ENCODE measurements around the gene F10.

Gene F10

DNA sequence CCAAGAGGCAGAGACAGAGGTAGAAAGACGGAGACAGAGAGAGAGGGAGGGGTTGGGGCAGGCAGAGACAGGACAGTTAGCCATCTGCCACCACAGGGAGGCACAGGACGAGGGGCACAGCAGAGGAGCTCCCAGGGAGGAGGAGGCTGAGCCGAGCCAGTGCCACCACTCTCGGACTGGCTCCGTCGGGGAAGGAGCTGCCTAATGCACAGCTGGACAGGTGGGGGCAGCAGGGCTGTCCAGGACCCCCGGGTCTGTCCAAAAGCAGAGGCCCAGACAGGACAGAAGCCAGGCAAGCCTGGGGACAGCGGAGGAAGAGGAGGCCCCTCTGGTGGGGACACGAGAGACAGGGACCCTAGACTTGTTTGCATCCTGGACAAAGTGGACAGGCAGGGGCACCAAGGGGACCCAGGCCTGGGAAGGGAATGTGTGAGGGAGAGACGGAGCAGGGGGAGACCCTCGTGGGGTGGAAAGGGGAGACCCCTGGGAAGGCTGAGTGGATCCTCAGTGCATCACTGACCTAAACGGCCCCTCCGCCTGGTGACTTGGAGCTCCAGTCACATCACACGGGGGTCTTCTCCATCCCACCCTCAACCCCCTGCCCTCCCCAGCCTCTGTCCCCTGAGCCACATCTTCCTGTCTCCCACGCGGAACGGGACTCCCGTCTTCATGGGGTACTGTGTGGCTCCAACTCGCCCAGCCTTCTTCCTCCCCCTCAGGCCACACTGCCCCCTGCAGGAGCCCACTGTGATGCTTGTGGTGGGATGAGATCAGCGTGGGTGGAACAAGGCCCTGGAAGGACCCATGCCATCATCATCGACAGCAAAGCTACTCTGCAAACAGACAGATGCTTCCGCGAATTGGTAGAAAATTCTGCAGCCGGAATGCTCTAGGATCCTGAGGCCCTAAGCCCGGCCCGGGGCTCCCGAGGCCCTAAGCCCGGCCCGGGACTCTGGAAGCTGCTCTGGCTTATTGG is 915 bp downstream of the F10 start:
- Histone ChIP-seq H3K36me3 (ENCODE audit: control insufficient read depth, low read depth, low read length) (no peaks in the 10 kb centered on the region), H3K9me3 (ENCODE audit: control insufficient read depth, low read depth, low read length) (no peaks in the 10 kb centered on the region), H3K27me3 (ENCODE audit: control insufficient read depth, insufficient read depth, low read length) (no peaks in the 10 kb centered on the region), H3K4me3 (ENCODE audit: low read length) (no peak overlapping the region), H3K27ac (ENCODE audit: low read length) (no peak overlapping the region), H3K4me1 (ENCODE audit: control insufficient read depth, low read depth, low read length) (peaks cover 7% of the 10 kb centered on the region), H3K9ac (ENCODE audit: low read length) (no peak overlapping the region)

DNA sequence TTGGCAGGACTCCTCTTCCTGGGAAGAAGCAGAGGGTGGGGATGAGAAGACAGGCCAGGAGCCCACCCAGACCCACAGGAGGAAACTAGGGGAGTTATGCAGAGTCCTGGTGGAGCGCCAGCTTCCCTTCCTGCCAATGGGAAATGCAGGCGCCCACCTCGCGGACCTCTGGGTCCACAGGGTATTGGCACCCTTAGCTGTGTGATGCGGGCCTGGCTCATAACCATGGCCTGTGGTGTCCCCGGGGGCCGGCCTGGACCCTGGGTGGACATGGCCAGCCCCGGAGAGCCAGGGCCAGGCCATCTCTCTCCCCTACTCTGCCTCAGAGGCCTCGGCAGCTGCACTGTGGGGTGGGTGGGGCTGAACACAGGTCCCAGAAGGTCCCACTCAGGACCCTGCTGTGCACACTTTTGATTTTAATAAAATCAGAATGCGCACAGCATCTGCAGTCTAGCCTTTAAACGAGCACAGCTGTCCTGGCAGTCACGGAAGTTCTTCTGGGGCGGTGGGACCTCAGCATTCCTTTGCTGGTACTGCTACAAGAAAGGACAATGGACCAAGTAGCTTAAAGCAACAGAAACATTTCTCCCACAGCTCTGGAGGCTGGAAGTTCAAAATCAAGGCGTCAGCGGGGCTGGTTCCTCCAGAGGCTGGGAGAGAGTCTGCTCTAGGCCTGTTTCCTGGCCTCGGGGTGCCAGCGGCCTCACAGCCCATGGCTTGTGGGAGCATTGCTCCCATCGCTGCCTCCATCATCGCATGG is 1.8 kb downstream of the F10 start:
- no peak overlapping the region for H3K9ac ChIP-seq (ENCODE audit: low read length)
- H3K27me3 ChIP-seq (ENCODE audit: control insufficient read depth, insufficient read depth, low read length), result no peaks in the 10 kb centered on the region

DNA sequence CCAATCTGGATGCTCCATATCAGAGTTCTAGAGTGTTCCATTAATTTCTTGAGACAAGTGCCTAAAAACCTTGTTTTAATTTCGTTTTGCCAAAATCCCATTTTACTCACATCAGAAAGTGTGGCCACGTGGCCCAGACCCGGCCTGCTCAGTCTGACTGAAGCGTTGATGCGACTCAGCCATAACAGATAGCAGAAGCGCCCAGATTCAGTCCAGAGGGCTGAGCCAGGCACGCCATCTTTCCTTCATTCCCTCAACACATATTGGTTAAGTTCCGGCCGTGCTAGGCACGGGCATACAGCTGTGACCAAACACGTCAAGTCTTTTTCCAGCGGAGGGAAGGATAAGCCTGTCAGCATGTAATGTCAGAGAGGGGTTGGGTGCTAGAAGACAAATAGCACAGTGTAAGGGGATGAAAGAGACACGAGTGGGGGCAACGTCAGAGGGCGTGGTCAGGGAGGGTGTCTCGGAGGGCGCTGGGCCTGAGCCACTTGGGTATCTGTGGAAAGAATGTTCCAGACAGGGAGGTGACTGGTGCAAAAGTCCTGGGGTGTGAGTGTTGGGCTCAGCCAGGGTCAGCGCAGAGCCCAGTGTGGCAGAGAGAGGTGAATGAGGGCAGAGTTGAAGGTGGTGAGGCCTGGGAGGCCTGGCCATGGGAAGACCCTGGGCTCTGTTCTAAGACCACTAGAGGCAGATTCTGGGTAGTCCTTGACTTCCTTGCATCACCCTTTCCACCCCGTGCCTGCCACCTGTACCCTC is 3.1 kb downstream of the F10 start:
- no peaks in the 10 kb centered on the region for H3K27me3 ChIP-seq (ENCODE audit: control insufficient read depth, insufficient read depth, low read length)
- H3K4me3 ChIP-seq (ENCODE audit: low read length), result no peak overlapping the region
- no peak overlapping the region for H3K27ac ChIP-seq (ENCODE audit: low read length)
- H3K9ac ChIP-seq (ENCODE audit: low read length), result no peak overlapping the region
- H3K36me3 ChIP-seq (ENCODE audit: control insufficient read depth, low read depth, low read length), result no peaks in the 10 kb centered on the region
- H3K4me1 ChIP-seq (ENCODE audit: control insufficient read depth, low read depth, low read length), result peaks cover 7% of the 10 kb centered on the region
- no peaks in the 10 kb centered on the region for H3K9me3 ChIP-seq (ENCODE audit: control insufficient read depth, low read depth, low read length)

More for the DNA sequence above, 1.8 kb downstream of the F10 start:
- H3K36me3 ChIP-seq (ENCODE audit: control insufficient read depth, low read depth, low read length), result no peaks in the 10 kb centered on the region
- H3K27ac ChIP-seq (ENCODE audit: low read length), result no peak overlapping the region
- H3K4me3 ChIP-seq (ENCODE audit: low read length), result no peak overlapping the region
- H3K4me1 ChIP-seq (ENCODE audit: control insufficient read depth, low read depth, low read length), result peaks cover 7% of the 10 kb centered on the region
- no peaks in the 10 kb centered on the region for H3K9me3 ChIP-seq (ENCODE audit: control insufficient read depth, low read depth, low read length)

DNA sequence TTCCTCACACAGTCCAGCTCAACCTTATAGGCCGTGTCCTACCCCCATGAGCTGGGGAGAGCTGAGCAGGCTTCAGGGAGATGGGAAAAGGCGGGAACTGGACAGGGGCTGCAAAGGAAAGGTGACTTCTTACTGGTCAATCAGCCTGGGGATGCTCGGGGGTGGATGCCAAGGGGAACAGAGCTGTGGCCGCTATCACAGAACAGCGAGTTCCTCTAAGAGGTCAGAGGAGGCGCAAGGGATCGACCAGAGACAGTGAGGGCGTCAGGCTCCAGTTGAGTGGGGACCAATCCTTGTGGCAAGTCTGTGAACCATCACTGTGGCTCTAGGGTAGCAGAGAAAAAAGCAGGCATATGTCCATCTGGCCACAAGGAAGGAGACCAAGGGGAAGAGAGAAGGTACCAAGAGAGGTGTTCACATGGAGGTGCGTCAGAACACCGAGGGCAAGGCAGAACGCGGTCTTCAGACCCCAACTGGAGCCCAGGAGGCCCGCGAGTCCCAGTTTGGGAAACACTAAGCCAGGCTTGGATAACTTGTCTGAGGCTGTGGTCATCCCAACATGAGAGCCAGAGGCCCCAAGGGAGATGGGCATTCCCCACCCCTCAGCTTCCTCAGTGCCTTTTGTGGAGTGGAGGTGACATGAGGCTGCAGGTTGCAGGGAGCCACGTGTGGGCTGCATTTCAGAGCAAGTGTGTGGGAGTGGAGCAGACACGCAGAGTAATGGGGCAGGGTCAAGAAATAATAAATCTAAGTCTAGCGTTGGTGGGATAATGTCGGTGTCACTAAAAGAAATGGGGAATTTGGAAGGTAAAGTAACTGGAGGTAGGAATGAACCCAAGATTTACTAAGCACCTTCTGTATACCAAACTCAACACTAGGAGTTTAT is 3.9 kb downstream of the F10 start:
- Histone ChIP-seq H3K4me1 (ENCODE audit: control insufficient read depth, low read depth, low read length) (peaks cover 7% of the 10 kb centered on the region), H3K9me3 (ENCODE audit: control insufficient read depth, low read depth, low read length) (no peaks in the 10 kb centered on the region), H3K36me3 (ENCODE audit: control insufficient read depth, low read depth, low read length) (no peaks in the 10 kb centered on the region), H3K9ac (ENCODE audit: low read length) (no peak overlapping the region), H3K27me3 (ENCODE audit: control insufficient read depth, insufficient read depth, low read length) (no peaks in the 10 kb centered on the region), H3K4me3 (ENCODE audit: low read length) (no peak overlapping the region), H3K27ac (ENCODE audit: low read length) (no peak overlapping the region)

DNA sequence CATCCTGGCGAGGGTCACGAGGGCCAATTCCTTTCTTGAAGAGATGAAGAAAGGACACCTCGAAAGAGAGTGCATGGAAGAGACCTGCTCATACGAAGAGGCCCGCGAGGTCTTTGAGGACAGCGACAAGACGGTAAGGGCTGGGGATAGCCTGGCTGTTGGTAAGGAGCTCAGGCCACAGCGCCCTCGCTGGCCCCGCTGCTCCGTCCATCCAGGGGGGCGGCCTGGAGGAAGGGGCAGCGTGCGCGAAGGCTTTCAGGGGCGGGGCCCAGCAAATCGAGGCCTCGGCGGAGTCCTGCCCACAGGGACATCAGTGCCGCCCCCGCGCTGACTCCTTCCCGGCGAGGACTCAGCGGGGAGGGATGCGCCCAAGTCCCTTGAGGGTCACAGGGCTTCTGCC is 6.9 kb downstream of the F10 start:
- no peaks in the 10 kb centered on the region for H3K36me3 ChIP-seq (ENCODE audit: control insufficient read depth, low read depth, low read length)
- no peaks in the 10 kb centered on the region for H3K27me3 ChIP-seq (ENCODE audit: control insufficient read depth, insufficient read depth, low read length)
- H3K9me3 ChIP-seq (ENCODE audit: control insufficient read depth, low read depth, low read length), result no peaks in the 10 kb centered on the region
- H3K27ac ChIP-seq (ENCODE audit: low read length), result no peak overlapping the region
- H3K9ac ChIP-seq (ENCODE audit: low read length), result no peak overlapping the region
- no peaks in the 10 kb centered on the region for H3K4me1 ChIP-seq (ENCODE audit: control insufficient read depth, low read depth, low read length)
- no peak overlapping the region for H3K4me3 ChIP-seq (ENCODE audit: low read length)

DNA sequence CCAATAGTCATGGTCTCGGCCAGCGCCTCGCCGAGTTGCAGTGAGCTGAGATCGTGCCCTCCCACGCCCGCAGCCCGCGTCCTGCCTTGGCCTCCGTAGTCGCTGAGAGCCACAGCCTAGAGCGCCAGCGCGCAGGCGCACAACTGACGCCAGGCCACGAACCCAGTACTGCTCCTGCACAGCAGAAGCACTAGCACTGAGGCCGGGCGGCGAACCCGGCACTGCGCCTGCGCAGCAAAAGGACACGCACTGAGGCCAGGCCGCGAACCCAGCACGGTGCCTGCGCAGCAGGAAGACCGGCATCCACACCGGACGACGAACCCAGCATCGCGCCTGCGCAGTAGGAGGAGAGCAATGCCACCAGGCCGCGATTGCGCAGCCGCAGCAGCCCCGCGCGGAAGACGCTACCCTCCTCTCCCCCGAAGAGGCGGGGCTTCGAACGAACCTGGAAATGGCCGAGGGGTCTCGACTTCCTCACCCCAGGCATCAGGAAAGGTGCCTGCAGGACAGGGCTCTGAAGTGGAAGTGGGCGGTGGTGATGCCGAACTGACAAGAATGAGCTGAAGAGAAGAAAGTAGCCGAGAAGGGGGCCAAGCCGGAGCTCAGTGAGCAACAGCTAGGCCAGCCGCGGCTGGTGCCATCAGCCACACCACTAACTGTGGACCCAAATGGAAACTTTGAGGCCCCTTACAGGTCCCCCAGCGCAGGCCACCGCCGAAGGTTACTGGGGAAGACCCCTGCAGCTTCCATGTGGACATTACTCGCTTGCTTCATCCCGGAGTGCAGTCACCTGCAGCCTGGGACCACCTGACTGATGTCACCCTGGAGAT is 7.5 kb downstream of the F10 start:
- Histone ChIP-seq H3K27ac (ENCODE audit: low read length) (no peak overlapping the region), H3K36me3 (ENCODE audit: control insufficient read depth, low read depth, low read length) (no peaks in the 10 kb centered on the region), H3K27me3 (ENCODE audit: control insufficient read depth, insufficient read depth, low read length) (no peaks in the 10 kb centered on the region), H3K9me3 (ENCODE audit: control insufficient read depth, low read depth, low read length) (no peaks in the 10 kb centered on the region), H3K4me3 (ENCODE audit: low read length) (no peak overlapping the region), H3K9ac (ENCODE audit: low read length) (no peak overlapping the region), H3K4me1 (ENCODE audit: control insufficient read depth, low read depth, low read length) (no peaks in the 10 kb centered on the region)

DNA sequence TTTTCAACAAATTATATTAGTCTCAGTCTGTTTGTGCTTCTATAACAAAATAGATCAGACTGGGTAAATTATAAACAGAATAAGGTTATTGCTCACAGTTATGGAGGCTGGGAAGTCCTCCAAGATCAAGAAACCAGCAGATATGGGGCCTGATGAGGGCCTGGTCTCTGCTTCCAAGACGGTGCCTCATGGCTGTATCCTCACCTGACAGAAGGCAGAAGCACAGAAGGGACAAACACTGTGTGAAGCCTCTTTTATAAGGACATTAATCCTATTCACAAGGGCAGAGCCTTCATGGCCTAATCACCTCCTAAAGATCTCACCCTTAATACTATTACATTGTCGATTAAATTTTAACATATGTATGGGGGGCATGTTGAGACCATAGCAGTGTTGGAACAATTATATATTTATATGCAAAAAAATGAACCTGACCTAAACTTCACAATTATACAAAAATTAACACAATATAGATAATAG is 12.7 kb downstream of the F10 start:
- Histone ChIP-seq H3K27me3 (ENCODE audit: control insufficient read depth, insufficient read depth, low read length) (no peaks in the 10 kb centered on the region), H3K9ac (ENCODE audit: low read length) (no peak overlapping the region), H3K4me1 (ENCODE audit: control insufficient read depth, low read depth, low read length) (peaks cover 9% of the 10 kb centered on the region), H3K9me3 (ENCODE audit: control insufficient read depth, low read depth, low read length) (no peaks in the 10 kb centered on the region), H3K36me3 (ENCODE audit: control insufficient read depth, low read depth, low read length) (no peaks in the 10 kb centered on the region), H3K27ac (ENCODE audit: low read length) (no peak overlapping the region), H3K4me3 (ENCODE audit: low read length) (no peak overlapping the region)

DNA sequence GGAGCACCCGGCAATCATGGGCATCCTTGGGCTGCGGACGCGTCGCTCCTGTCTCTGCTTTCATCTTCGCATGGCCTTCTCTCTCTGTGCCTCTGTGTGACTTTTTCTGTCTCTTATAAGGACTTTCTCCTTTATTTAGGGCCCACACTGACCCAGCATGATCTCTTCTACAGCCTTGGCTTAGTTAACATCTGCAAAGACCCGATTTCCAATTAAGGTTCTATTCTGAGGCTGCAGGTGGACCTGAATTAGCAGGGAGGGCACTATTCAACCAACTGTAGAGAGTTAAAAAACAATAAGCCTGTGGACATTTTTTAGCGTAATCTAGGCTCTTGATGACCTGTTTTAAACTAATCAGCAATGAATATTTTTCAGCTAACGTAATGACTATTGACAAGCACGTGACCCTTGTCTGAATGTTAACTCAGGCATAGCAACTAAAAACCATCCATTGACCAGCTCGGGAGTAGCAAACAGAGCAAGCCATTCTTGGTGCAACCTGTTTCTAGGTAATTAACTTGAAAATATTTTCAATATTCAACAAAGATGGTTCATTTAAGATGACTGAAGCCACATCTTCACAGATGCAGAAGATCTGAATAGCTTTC is 15.2 kb downstream of the F10 start:
- Histone ChIP-seq H3K4me3 (ENCODE audit: low read length) (no peak overlapping the region), H3K9ac (ENCODE audit: low read length) (no peak overlapping the region), H3K4me1 (ENCODE audit: control insufficient read depth, low read depth, low read length) (peaks cover 9% of the 10 kb centered on the region), H3K27me3 (ENCODE audit: control insufficient read depth, insufficient read depth, low read length) (no peaks in the 10 kb centered on the region), H3K9me3 (ENCODE audit: control insufficient read depth, low read depth, low read length) (no peaks in the 10 kb centered on the region), H3K36me3 (ENCODE audit: control insufficient read depth, low read depth, low read length) (no peaks in the 10 kb centered on the region), H3K27ac (ENCODE audit: low read length) (no peak overlapping the region)

DNA sequence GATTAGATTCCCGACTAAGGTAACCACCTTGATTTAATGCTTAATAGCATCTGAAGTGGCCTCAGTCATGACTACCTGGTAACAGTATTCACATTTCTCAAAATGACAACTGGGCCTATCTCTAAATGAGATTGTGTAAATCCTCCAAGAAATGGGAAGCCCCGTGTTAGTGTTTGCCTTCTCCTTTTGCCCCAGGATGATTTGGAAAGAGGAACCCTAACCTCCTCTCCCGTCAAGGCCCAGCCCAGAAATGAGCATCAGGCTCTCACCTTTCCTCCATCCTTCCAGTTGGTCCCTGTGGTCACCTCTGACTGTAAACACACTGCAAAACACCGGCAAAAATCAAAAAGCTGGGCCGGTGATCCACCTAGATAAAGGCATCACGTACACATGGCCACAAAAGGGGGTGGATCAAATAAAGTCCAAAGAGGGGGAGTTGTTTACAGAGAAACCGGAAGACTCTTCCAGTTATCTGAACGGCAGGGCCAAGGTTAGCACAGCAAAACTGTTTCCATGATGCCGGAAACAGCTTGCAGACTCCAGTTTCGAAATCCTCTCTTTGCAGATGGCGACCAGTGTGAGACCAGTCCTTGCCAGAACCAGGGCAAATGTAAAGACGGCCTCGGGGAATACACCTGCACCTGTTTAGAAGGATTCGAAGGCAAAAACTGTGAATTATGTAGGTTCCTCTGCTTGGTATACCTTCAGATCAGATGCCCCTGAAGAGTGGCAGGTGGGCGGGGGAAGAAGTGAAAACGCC is 16.4 kb downstream of the F10 start:
- no peak overlapping the region for H3K27ac ChIP-seq (ENCODE audit: low read length)
- no peaks in the 10 kb centered on the region for H3K27me3 ChIP-seq (ENCODE audit: control insufficient read depth, insufficient read depth, low read length)
- no peaks in the 10 kb centered on the region for H3K36me3 ChIP-seq (ENCODE audit: control insufficient read depth, low read depth, low read length)
- H3K9ac ChIP-seq (ENCODE audit: low read length), result no peak overlapping the region
- H3K9me3 ChIP-seq (ENCODE audit: control insufficient read depth, low read depth, low read length), result no peaks in the 10 kb centered on the region
- H3K4me1 ChIP-seq (ENCODE audit: control insufficient read depth, low read depth, low read length), result peaks cover 9% of the 10 kb centered on the region
- no peak overlapping the region for H3K4me3 ChIP-seq (ENCODE audit: low read length)
